ENCODE results near the gene CHD3. TPM values are rescaled to one million over a fixed set of nuclear protein-coding genes. Genes with fewer than 3 reads are reported as not detected.

The CHD3 gene
- total and polyA plus RNA-seq, 2 donors from 2014 or later, result 41.5 to 94.6 TPM

DNA sequence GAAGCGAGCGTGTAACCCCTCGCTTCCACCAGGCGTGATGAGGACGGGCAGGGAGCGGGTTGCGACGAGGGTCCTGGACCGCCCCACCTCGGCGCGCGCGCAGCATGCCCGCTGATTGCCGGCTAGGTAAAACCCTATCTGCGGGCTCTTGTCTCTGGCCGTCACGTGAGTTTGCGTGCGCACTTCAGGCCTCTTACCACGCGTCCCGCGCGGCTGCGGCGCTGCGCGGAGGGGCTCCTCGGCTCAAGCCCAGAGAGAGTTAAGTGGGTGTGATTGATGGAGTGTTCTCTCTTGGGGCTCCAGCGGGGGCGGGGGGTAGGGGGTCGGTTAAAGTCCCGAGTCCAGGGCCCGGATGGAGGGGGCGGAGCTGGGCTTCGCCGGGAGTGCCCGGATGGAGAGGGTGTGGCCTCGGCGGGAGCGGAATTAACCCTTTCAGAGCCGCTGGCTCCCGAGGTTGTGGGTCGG is 46.6 kb upstream of the CHD3 start:
- H3K27ac ChIP-seq (ENCODE audit: low read depth in 2 of 2, low read length in 2 of 2), result peak overlapping the region; percentile 97 to 99
- DNase-seq (peak; percentile 96 to 98 (median 97)), FAIRE-seq (no peak)
- intact Hi-C loops (cut with DNase I), result no loop called here
- H3K9me3 ChIP-seq (ENCODE audit: control insufficient read depth in 2 of 3, insufficient read depth in 1 of 3, low read length in 3 of 3), result no peaks in the 10 kb centered on the region
- peaks cover 7 to 43% (median 20%) of the 10 kb centered on the region in 3 donors for H3K4me1 ChIP-seq (ENCODE audit: control insufficient read depth in 2 of 3, insufficient read depth in 2 of 3, low read depth in 1 of 3, low read length in 3 of 3)
- peak overlapping the region; percentile 75 to 94 (median 82) for H3K4me3 ChIP-seq (ENCODE audit: low read length in 3 of 3)
- peak overlapping the region; percentile 69 to 99 (median 71) for H3K9ac ChIP-seq (ENCODE audit: low read length in 3 of 3)
- no peak for TF ChIP-seq CTCF (IDR thresholded peaks at IDR 0.05; ENCODE audit: borderline replicate concordance, extremely low read depth, insufficient read depth)
- peaks cover 0 to 12% (median 3%) of the 10 kb centered on the region in 3 donors for H3K36me3 ChIP-seq (ENCODE audit: control insufficient read depth in 2 of 3, insufficient read depth in 3 of 3, low read length in 3 of 3)
- H3K27me3 ChIP-seq (ENCODE audit: control insufficient read depth, insufficient read depth, low read length), result no peaks in the 10 kb centered on the region

DNA sequence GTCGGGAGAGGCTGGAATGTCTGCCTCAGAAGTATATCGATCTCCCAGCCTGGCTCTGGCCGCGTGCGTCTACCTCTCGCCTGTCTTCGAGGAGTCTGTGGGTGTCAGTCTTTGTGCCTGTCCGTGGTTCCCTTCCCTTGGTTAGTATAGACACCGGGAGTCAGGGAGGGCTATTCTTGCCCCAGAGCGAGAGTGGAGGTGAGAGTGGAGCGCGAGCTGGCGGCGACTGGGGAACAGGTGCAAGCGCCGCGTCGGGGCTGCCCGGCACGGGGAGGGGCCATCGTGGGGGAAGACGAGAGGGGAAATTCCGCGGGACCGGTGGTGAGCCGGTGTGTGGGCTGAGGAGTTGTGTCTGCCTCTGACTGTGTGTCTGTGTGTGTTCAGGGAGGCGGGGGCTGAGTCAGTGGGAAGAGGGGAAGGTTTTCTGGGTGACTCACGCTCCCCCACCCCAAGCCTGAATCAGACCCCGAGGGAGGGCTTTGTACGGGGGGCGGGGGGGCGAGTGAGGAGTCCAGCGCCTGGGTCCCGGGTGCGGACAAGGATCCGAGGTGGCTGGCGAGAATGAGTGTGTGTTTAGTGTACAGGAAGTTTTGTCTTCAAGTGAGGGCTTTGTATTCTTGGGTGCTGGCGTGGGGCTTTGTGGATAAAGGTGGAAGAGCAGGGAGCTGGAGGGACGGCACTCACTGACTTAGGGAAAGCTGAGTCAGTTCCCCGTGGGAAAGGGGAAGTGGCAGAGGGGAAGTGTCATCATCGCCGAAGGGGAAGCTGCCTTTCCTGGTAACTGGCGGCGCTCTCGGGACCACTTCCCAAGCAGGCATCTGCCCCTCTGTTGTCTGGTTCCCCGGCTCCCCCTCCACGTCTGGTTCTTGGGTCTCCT is 46.0 kb upstream of the CHD3 start:
- no peaks in the 10 kb centered on the region for H3K27me3 ChIP-seq (ENCODE audit: control insufficient read depth, insufficient read depth, low read length)
- FAIRE-seq (no peak), DNase-seq (peak in 3 of 5 donors; percentile 47 to 93 (median 79))
- peak overlapping the region; percentile 69 to 99 (median 71) for H3K9ac ChIP-seq (ENCODE audit: low read length in 3 of 3)
- no peaks in the 10 kb centered on the region for H3K9me3 ChIP-seq (ENCODE audit: control insufficient read depth in 2 of 3, insufficient read depth in 1 of 3, low read length in 3 of 3)
- peak overlapping the region; percentile 75 to 94 (median 82) for H3K4me3 ChIP-seq (ENCODE audit: low read length in 3 of 3)
- peaks cover 7 to 36% (median 17%) of the 10 kb centered on the region in 3 donors for H3K4me1 ChIP-seq (ENCODE audit: control insufficient read depth in 2 of 3, insufficient read depth in 2 of 3, low read depth in 1 of 3, low read length in 3 of 3)
- peaks cover 0 to 12% (median 3%) of the 10 kb centered on the region in 3 donors for H3K36me3 ChIP-seq (ENCODE audit: control insufficient read depth in 2 of 3, insufficient read depth in 3 of 3, low read length in 3 of 3)
- peak overlapping the region; percentile 97 to 99 for H3K27ac ChIP-seq (ENCODE audit: low read depth in 2 of 2, low read length in 2 of 2)
- TF ChIP-seq CTCF (IDR thresholded peaks at IDR 0.05; ENCODE audit: borderline replicate concordance, extremely low read depth, insufficient read depth), result no peak
- intact Hi-C loops (cut with DNase I), result no loop called here

GRCh38 chr17:7843257-7843535 is 45.4 kb upstream of the CHD3 start:
- H3K9me3 ChIP-seq (ENCODE audit: control insufficient read depth in 2 of 3, insufficient read depth in 1 of 3, low read length in 3 of 3), result no peaks in the 10 kb centered on the region
- intact Hi-C loops (cut with DNase I), result no loop called here
- DNase-seq (peak in 1 of 5 donors; percentile 76), FAIRE-seq (no peak)
- H3K27me3 ChIP-seq (ENCODE audit: control insufficient read depth, insufficient read depth, low read length), result no peaks in the 10 kb centered on the region
- peak overlapping the region; percentile 97 to 99 for H3K27ac ChIP-seq (ENCODE audit: low read depth in 2 of 2, low read length in 2 of 2)
- peak overlapping the region; percentile 75 to 94 (median 82) for H3K4me3 ChIP-seq (ENCODE audit: low read length in 3 of 3)
- H3K36me3 ChIP-seq (ENCODE audit: control insufficient read depth in 2 of 3, insufficient read depth in 3 of 3, low read length in 3 of 3), result peaks cover 0 to 12% (median 3%) of the 10 kb centered on the region in 3 donors
- H3K4me1 ChIP-seq (ENCODE audit: control insufficient read depth in 2 of 3, insufficient read depth in 2 of 3, low read depth in 1 of 3, low read length in 3 of 3), result peaks cover 7 to 36% (median 17%) of the 10 kb centered on the region in 3 donors
- H3K9ac ChIP-seq (ENCODE audit: low read length in 3 of 3), result peak overlapping the region; percentile 68 to 99 (median 69)
- no peak for TF ChIP-seq CTCF (IDR thresholded peaks at IDR 0.05; ENCODE audit: borderline replicate concordance, extremely low read depth, insufficient read depth)
